Esophagus squamous epithelium (tissue), 4 donors: ENCODE measurements around the gene OVCH2.

Experiments used
- POLR2A ChIP-seq, 4 donors: fragments of 450-650 bp; IDR thresholded peaks; one replicate each; pipeline ENCODE4 v1.6.1; 2017; ENCODE audit warnings: antibody characterized with exemption in 4 of 4, mild to moderate bottlenecking in 4 of 4, moderate library complexity in 3 of 4
- TF ChIP-seq, protein P1 (sequence below), 6 experiments: fragments of 450-650 bp in 4 of 6; fragments of 200-600 bp in 2 of 6; sonication (generic) in 2 of 6; IDR thresholded peaks; one replicate each; pipeline ENCODE4 v1.5.1; 2016 to 2019; ENCODE audit warnings: antibody characterized with exemption in 6 of 6, mild to moderate bottlenecking in 4 of 6, moderate library complexity in 4 of 6

- TF ChIP-seq, protein P1, sequence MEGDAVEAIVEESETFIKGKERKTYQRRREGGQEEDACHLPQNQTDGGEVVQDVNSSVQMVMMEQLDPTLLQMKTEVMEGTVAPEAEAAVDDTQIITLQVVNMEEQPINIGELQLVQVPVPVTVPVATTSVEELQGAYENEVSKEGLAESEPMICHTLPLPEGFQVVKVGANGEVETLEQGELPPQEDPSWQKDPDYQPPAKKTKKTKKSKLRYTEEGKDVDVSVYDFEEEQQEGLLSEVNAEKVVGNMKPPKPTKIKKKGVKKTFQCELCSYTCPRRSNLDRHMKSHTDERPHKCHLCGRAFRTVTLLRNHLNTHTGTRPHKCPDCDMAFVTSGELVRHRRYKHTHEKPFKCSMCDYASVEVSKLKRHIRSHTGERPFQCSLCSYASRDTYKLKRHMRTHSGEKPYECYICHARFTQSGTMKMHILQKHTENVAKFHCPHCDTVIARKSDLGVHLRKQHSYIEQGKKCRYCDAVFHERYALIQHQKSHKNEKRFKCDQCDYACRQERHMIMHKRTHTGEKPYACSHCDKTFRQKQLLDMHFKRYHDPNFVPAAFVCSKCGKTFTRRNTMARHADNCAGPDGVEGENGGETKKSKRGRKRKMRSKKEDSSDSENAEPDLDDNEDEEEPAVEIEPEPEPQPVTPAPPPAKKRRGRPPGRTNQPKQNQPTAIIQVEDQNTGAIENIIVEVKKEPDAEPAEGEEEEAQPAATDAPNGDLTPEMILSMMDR (IDR thresholded peaks at IDR 0.05) = no peak
- TF ChIP-seq POLR2A (IDR thresholded peaks at IDR 0.05) = no peak
These were observed 14.4 kb downstream of the OVCH2 start for GRCh38 chr11:7691759-7692350.
